Endothelial cell of umbilical vein (primary cell): Measurements from ENCODE around the gene CCDC27. TPM values are rescaled to one million over a fixed set of nuclear protein-coding genes. Genes with fewer than 3 reads are reported as not detected.

Experiments used
- BruUV-seq: library from RNA; stranded (reverse); fragments of 400-500 nt; replicated peaks from 2 replicates; lab custom pipeline; 2021; lab: Mats Ljungman, UMichigan
- CTCF ChIA-PET: fragments of 300-600, 350-600 bp; sonication (Branson Sonifier 250); formaldehyde crosslinking; loops from one replicate; lab custom pipeline; 2021; ENCODE audit warnings: antibody characterized with exemption, inconsistent platforms; lab: Charles Lee
- POLR2A ChIA-PET: fragments of 300-600, 350-600 bp; sonication (Branson Sonifier 250); formaldehyde crosslinking; loops from one replicate; lab custom pipeline; 2021; ENCODE audit warnings: antibody characterized with exemption, inconsistent platforms; lab: Charles Lee
- DNase-seq: peaks from one replicate; pipeline ENCODE4 v3.0.0-alpha.2; 2011; ENCODE audit warnings: low read depth, low spot score
- FAIRE-seq: peaks from 2 replicates; lab custom pipeline; 2011; peaks lifted over from hg19 to GRCh38; lab: Jason Lieb, UNC
- H2AFZ ChIP-seq: 2 replicates; pipeline ENCODE4 v1.6.0; 2012; ENCODE audit warnings: low read depth, low read length, control low read depth, inconsistent platforms
- H3K27ac ChIP-seq: 2 replicates; pipeline ENCODE4 v1.5.1; 2011; ENCODE audit warnings: low read depth, mild to moderate bottlenecking, control low read depth, low read length, moderate library complexity; ENCODE audit not compliant: insufficient read depth
- H3K27me3 ChIP-seq, 2 experiments: 2 replicates each; pipeline versions ENCODE4 v1.6.0 to v1.6.1; 2011; ENCODE audit warnings: low read length in 2 of 2, mixed read lengths in 1 of 2; ENCODE audit not compliant: control insufficient read depth in 2 of 2, insufficient read depth in 2 of 2
- H3K36me3 ChIP-seq, 2 experiments: 2 replicates in 1 of 2; 3 replicates in 1 of 2; pipeline ENCODE4 v1.5.1; 2011; ENCODE audit warnings: low read length in 2 of 2, mild to moderate bottlenecking in 1 of 2, moderate library complexity in 1 of 2; ENCODE audit not compliant: control insufficient read depth in 2 of 2, insufficient read depth in 2 of 2; ENCODE audit errors: extremely low read depth in 1 of 2
- H3K4me1 ChIP-seq: 3 replicates; pipeline ENCODE4 v1.5.1; 2011; ENCODE audit warnings: mild to moderate bottlenecking, low read length; ENCODE audit not compliant: control insufficient read depth, insufficient read depth; ENCODE audit errors: extremely low read depth
- H3K4me2 ChIP-seq: 2 replicates; pipeline ENCODE4 v1.6.1; 2011; ENCODE audit warnings: low read length, control low read depth, mixed read lengths; ENCODE audit not compliant: insufficient read depth
- H3K4me3 ChIP-seq, 3 experiments: fragments of 200-600 bp in 1 of 3; sonication (generic), shearing (Covaris generic) in 1 of 3; replicated peaks in 1 of 3; 2 replicates each; pipeline ENCODE4 v1.5.1; 2011 to 2016; ENCODE audit warnings: control low read depth in 3 of 3, low read length in 3 of 3, mild to moderate bottlenecking in 2 of 3, inconsistent platforms in 1 of 3, low read depth in 1 of 3, moderate library complexity in 1 of 3; ENCODE audit not compliant: insufficient read depth in 1 of 3
- H3K79me2 ChIP-seq: 2 replicates; pipeline ENCODE4 v1.6.0; 2012; ENCODE audit warnings: low read length, inconsistent platforms; ENCODE audit not compliant: control insufficient read depth, insufficient read depth
- H3K9ac ChIP-seq: replicated peaks from 2 replicates; pipeline ENCODE3; 2011; ENCODE audit warnings: low read length, control low read depth; ENCODE audit not compliant: insufficient read depth; ENCODE audit errors: extremely low read depth
- H3K9me1 ChIP-seq: replicated peaks from 3 replicates; pipeline ENCODE4 v1.6.0; 2011; ENCODE audit warnings: mild to moderate bottlenecking, low read length; ENCODE audit not compliant: control insufficient read depth, insufficient read depth; ENCODE audit errors: extremely low read depth
- H3K9me3 ChIP-seq: replicated peaks from 2 replicates; pipeline ENCODE4 v1.5.1; 2012; ENCODE audit warnings: low read length, inconsistent platforms; ENCODE audit not compliant: control insufficient read depth, insufficient read depth
- H4K20me1 ChIP-seq: replicated peaks from 2 replicates; pipeline ENCODE3; 2011; ENCODE audit warnings: mild to moderate bottlenecking, low read length; ENCODE audit not compliant: control insufficient read depth, insufficient read depth; ENCODE audit errors: extremely low read depth
- EZH2 ChIP-seq: IDR thresholded peaks from 2 replicates; pipeline ENCODE4 v1.6.1; 2012; ENCODE audit warnings: borderline replicate concordance, low read depth, mild to moderate bottlenecking, moderate library complexity, low read length, inconsistent platforms; ENCODE audit not compliant: severe bottlenecking
- FOS ChIP-seq: IDR thresholded peaks from 2 replicates; pipeline ENCODE4 v1.6.1; 2011; ENCODE audit warnings: mild to moderate bottlenecking, low read length, moderate library complexity, borderline replicate concordance; ENCODE audit not compliant: insufficient read depth
- GATA2 ChIP-seq: IDR thresholded peaks from 2 replicates; pipeline ENCODE4 v1.7.0; 2011; ENCODE audit warnings: low read depth, mild to moderate bottlenecking, moderate library complexity, mixed read lengths, low read length; ENCODE audit not compliant: insufficient read length, insufficient read depth
- JUN ChIP-seq: IDR thresholded peaks from 2 replicates; pipeline ENCODE4 v1.6.1; 2011; ENCODE audit warnings: borderline replicate concordance, low read depth; ENCODE audit not compliant: insufficient read length, insufficient read depth
- MYC ChIP-seq: IDR thresholded peaks from one replicate; pipeline ENCODE4 v1.6.1; 2011; ENCODE audit warnings: mild to moderate bottlenecking, low read depth, low read length
- POLR2A ChIP-seq: IDR thresholded peaks from 2 replicates; pipeline ENCODE4 v1.6.1; 2012; ENCODE audit warnings: low read depth, mild to moderate bottlenecking, control low read depth, low read length
- POLR2AphosphoS5 ChIP-seq: IDR thresholded peaks from 2 replicates; pipeline ENCODE4 v1.6.1; 2012; ENCODE audit warnings: low read depth, mild to moderate bottlenecking, control low read depth, low read length, moderate library complexity; ENCODE audit not compliant: insufficient read depth
- dilution Hi-C: fragments of 300-500 bp; cut with MboI; formaldehyde crosslinking; loops from one replicate; pipeline ENCODE4 v1.15.0; 2019; ENCODE audit warnings: low sequenced_read_pairs; ENCODE audit not compliant: extremely low pct_ligation_motif_present
- intact Hi-C: fragments of 100-400 bp; cut with micrococcal nuclease; formaldehyde crosslinking; loops from one replicate; pipeline ENCODE4 v1.10.0; 2022
- polyA plus RNA-seq, 4 experiments: library from polyadenylated mRNA; depleted of rRNA in 3 of 4; stranded (reverse) in 3 of 4; unstranded in 1 of 4; fragments of >200 nt; gene quantifications; 2 replicates each; pipeline versions ENCODE4 v1.2.1 to v1.2.3, GENCODE V29; 2011 to 2012; ENCODE audit warnings: missing spikeins in 1 of 4
- total RNA-seq: library from RNA; stranded (reverse); gene quantifications from 2 replicates; pipeline ENCODE4 v1.2.3, GENCODE V29; 2021
- TF ChIP-seq, protein P1 (sequence below): IDR thresholded peaks from 2 replicates; pipeline ENCODE4 v1.6.1; 2011; ENCODE audit not compliant: insufficient read depth, insufficient read length
- TF ChIP-seq, protein P2 (sequence below), 2 donors: IDR thresholded peaks; 1 replicate in 1 of 2; 2 replicates in 1 of 2; pipeline ENCODE4 v1.5.1; 2011; ENCODE audit warnings: low read length in 2 of 2, mild to moderate bottlenecking in 2 of 2, moderate library complexity in 2 of 2, control low read depth in 1 of 2, inconsistent platforms in 1 of 2, low read depth in 1 of 2; ENCODE audit not compliant: insufficient read depth in 1 of 2; ENCODE audit errors: extremely low read depth in 1 of 2

The CCDC27 gene
- total and polyA plus RNA-seq, 2 donors (not counting 3 experiments of a cell fraction or from before 2014, with no cell fraction given): not detected

DNA sequence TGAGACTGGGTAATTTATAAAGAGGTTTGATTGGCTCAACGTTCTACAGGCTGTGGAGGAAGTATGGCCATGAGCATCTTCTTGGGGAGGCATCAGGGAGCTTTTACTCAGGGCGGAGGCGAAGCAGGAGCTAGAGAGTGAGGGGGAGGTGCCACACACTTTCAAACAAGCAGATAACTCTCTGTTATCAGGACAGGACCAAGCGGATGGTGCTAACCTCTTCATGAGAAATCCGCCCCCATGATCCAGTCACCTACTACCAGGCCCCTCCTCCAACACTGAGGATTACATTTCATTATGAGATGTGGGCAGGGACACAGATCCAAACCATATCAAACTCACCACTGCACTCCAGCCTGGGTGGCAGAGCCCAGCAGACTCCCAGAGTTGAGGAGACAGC is 55.5 kb downstream of the CCDC27 start:
- POLR2A ChIA-PET: no interaction called here
- CTCF ChIA-PET: no interaction called here
- no peak overlapping the region for H3K4me3 ChIP-seq

More for the DNA sequence above, 55.5 kb downstream of the CCDC27 start:
- Histone ChIP-seq H3K9ac (no peak overlapping the region), H3K9me3 (no peaks in the 10 kb centered on the region), H3K36me3 (no peaks in the 10 kb centered on the region), H3K79me2 (no peaks in the 10 kb centered on the region), H3K9me1 (no peaks in the 10 kb centered on the region), H3K27me3 (no peaks in the 10 kb centered on the region), H3K27ac (no peak overlapping the region), H2AFZ (no peak overlapping the region), H3K4me2 (no peak overlapping the region), H3K4me1 (no peaks in the 10 kb centered on the region), H4K20me1 (no peaks in the 10 kb centered on the region)
- TF ChIP-seq POLR2A: no peak
- TF ChIP-seq MYC: no peak
- no peak for TF ChIP-seq EZH2
- no peak for TF ChIP-seq GATA2
- TF ChIP-seq, protein P1, sequence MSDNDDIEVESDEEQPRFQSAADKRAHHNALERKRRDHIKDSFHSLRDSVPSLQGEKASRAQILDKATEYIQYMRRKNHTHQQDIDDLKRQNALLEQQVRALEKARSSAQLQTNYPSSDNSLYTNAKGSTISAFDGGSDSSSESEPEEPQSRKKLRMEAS: no peak
- TF ChIP-seq POLR2AphosphoS5: no peak
- no peak for TF ChIP-seq FOS
- TF ChIP-seq JUN: no peak
- TF ChIP-seq, protein P2, sequence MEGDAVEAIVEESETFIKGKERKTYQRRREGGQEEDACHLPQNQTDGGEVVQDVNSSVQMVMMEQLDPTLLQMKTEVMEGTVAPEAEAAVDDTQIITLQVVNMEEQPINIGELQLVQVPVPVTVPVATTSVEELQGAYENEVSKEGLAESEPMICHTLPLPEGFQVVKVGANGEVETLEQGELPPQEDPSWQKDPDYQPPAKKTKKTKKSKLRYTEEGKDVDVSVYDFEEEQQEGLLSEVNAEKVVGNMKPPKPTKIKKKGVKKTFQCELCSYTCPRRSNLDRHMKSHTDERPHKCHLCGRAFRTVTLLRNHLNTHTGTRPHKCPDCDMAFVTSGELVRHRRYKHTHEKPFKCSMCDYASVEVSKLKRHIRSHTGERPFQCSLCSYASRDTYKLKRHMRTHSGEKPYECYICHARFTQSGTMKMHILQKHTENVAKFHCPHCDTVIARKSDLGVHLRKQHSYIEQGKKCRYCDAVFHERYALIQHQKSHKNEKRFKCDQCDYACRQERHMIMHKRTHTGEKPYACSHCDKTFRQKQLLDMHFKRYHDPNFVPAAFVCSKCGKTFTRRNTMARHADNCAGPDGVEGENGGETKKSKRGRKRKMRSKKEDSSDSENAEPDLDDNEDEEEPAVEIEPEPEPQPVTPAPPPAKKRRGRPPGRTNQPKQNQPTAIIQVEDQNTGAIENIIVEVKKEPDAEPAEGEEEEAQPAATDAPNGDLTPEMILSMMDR (IDR thresholded peaks at IDR 0.05; ENCODE audit: extremely low read depth in 1 of 2, insufficient read depth in 1 of 2, low read depth in 1 of 2, low read length in 2 of 2): no peak
- dilution Hi-C loops: no loop called here
- intact Hi-C loops: no loop called here
- DNase-seq: no peak
- BruUV-seq: no TSS peak
- no peak for FAIRE-seq
